Measurements from ENCODE around the gene SNX15.

DNA sequence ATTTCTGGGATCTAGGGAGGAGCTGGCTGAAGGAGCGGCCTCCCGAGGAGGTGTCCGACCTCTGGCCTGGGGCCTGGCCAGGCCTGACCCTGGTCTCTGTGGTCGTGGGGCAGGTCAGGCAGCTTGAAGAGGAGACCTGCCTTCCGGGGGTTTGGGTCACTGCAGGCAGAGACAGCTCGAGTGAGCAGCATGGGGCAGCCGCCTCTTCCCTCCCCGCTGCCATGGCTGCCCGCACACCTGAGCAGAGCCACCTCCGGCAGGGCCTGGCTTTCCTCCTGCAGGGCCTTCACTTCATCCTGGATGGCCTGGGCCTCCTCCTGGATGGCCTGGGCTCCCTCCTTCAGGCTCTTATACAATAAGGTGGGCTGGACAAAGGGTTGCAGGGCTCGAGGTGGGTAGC lies 39.1 kb downstream of the SNX15 start:
- TF ChIP-seq POLR2A (IDR thresholded peaks at IDR 0.05; ENCODE audit: low read length) (no peak), GATA1 (IDR thresholded peaks at IDR 0.05; ENCODE audit: low read depth, low read length) (no peak)
